Epithelial cell of prostate (primary cell): ENCODE measurements around the gene ATF6B.
"Not testable (repeated sequence)": the region's sequence is repeated elsewhere in the genome, so short reads cannot be mapped to it uniquely, and the experiment has no call there.

Experiments
- DNase-seq: peaks from one replicate; pipeline ENCODE4 v3.0.0-alpha.2; 2011; ENCODE audit warnings: low read depth, low spot score
- H3K27ac ChIP-seq: fragments of 450-650 bp; 2 replicates; pipeline ENCODE4 v1.5.1; 2017; ENCODE audit warnings: mild to moderate bottlenecking

The ATF6B gene

DNA sequence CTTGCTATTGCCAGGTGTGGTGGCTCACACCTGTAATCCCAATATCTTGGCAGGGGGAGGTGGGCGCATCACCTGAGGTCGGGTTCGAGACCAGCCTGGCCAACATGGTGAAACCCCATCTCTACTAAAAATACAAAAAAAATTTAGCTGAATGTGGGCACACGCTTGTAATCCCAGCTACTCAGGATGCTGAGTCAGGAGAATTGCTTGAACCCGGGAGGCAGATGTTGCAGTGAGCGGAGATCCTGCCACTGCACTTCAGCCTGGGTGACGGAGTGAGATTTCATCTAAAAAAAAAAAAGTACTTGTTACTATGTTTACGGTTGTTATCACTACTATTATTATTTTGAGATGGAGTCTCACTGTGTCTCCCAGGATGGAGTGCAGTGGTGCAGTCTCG, 28.8 kb upstream of the ATF6B start:
- no peak overlapping the region for H3K27ac ChIP-seq
- DNase-seq = no peak

DNA sequence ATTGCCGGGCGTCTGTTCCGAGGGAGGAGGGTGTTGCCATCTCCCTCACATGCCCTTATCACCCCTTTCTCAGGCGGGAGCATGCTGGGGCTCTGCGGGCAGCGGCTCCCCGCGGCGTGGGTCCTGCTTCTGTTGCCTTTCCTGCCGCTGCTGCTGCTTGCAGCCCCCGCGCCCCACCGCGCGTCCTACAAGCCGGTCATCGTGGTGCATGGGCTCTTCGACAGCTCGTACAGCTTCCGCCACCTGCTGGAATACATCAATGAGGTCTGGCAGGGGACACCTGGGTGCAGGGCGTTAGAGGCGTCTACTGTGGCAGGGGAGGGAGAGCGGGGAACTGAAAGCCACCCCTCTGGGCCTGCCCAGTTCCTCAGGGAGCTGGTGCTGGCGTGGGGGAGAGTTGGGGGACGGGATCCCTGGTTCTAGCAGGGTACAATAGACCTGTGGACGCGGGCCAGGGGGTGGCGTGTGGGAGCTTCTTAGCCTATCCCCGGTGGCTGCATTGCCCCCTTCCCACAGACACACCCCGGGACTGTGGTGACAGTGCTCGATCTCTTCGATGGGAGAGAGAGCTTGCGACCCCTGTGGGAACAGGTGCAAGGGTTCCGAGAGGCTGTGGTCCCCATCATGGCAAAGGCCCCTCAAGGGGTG, 26.6 kb upstream of the ATF6B start:
- peak overlapping the region; percentile 58 for H3K27ac ChIP-seq
- no peak for DNase-seq

DNA sequence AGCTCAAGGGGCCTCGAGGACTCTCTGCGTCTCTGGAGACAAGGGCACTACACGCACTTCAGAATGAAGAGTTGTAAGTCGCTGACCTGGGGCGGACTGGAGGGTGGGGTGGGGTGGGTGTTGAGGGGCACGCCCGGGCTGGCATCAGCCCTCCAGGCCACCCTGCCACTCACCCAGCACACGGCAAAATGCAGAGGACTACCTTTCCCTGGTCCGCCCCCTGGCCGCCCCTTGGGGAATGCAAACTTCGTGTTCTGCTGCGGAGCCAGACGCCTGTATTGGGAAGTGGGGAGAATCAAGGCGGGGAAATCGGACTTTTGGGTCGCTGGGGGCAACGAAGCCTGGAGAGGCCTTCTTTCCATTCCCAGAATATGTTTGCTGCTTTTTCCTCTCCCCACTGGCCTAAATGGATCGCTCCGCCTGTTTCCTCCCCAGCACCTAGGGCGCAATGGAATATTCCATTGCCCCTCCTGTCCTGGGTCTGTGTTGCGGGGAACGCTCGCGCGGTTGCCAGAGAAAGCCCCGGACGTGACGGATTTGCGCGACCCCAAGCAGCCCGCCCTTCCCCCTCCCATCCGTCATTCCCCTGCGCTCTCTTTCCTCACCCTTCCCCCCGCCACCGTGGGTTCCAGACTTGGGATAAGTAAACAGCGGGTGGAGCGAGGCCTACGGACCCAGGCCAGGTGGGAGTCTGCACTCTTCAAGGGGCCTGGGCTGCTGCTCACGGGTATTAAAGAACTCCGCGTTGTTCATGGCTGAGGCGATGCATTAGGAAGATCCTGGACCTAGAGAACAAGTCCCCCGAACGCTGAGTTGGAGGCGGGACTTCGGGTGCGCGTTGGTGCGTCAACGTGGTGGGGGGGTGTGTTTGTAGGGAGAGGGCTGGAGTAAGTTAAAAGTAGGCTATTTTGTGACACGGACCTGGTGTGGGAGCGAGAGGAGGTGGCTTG, 25.8 kb upstream of the ATF6B start, which contains the start of gene PPT2:
PPT2 (plus strand) TSS at position 578 of the 950 bp plus-strand sequence. CDS start 454 bp downstream, outside the sequence.
- no peak for DNase-seq
- H3K27ac ChIP-seq = peak within 1 kb of the TSS; percentile 58

DNA sequence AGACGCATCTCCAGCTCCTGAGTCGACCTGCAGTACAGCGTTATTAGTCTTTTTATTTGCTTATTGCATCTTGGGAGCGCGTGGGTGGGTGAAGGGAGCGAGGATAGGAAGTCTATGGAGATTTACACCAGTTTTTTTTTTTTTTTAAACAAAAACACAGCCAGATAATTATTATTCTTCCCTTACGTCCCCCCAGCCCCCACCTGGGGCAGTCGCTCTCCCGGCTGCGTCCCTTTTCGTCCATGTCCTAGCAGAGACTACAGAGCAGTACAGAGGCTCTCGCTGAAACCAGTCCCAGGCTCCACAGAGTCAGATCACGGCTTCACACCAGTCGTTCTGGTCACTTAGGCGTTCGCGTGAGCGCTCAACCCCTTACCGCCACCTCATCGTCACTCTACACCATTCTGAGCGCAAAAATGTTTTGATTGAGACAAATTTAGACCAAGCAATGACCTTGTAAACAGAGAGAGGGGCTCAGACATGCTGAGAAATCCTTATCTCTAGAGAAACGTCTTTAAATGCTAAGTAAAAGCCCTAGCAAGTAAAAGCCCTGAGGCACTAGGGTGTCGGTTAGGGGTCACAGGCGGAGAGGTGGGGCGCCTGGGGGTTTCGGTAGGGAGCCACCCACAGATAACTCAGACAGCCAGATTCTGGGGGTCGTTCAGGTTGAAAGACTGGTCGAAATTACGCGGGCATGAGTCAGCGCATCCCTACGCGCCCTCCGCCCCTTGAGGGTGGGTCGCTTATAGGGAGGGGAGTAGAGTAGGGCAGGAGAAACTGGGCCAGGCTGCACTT, 24.9 kb upstream of the ATF6B start:
- no peak for DNase-seq
- H3K27ac ChIP-seq = peak overlapping the region; percentile 58

DNA sequence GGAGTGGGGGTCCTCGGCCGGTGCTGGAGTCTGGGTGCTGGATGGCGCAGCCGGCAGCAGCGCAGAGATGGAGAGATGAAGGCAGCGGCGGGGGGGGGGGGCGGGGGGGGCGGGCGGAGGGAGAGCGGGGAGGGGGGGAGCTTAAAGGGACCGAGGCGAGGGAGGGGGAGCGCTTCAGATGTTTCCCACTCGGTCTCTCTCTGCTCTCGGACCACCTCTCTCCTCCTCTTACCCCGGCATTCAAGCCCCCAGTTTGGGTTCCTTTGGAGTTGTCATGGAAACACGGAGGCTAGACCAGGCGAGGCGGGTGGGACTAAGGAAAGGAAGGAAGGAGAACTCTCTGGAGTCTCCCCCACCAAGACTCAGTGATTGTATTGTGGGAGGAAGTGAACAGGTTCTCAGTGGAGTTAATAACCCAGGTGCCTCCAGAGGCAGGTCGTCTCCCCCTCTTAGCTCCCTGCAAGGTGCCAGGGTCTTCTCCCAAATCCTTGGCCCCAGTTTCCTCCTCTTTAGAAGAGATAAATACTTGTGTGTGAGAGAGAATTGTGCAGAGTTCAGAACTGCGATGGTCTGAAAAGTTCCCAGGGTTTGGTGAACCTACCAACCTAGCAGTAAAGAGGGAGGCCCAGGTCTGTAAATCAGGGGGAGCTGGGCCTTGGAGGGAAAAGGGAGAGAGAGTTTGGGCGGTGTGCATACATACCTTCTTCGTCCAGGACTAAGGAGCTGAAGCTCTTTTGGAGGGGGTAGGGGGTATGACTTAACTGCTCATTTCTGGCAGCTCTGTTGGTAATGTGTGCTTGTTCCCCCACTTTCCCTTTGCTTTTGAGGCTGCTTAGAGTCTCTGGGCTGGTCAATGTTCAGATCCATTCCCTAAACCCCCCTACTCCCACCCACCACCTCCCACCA, 24.1 kb upstream of the ATF6B start, which contains the start of gene PRRT1:
PRRT1 (minus strand) TSS at position 77 of the 906 bp plus-strand sequence. CDS start 112 bp downstream, outside the sequence.
- H3K27ac ChIP-seq = peak within 1 kb of the TSS; percentile 58
- no peak for DNase-seq

DNA sequence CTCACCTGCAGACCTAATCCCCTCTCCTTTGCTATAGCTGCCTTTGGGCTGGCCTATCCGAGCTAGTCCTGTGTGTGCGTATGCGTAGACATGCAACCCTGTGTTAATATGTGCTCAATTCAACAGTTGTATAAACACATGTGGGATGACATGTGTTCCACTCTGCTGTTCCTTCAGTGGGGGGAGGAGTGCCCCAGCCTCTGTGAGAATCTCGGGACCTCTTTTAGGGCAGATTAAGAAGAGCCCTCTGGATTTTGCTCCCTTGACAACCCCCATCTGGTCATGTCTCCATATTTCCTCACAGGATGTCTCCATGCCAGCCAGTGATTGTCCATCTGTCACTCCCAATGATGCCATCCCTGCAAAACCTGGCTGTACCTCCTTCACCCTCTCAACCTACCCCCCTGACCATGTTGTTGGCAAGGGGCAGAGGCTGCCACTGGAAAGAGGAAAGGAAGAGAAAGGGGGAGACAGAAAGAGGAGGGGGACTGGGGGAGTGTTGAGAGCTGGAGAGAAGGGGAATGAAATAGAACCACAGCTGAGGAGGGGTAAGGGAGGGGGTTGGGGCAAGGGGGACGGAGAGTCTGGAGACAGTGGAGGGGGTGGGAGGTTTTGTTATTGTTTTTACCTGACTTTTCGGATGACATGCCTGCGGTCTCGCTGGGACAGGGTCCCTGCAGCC, 23.3 kb upstream of the ATF6B start:
- H3K27ac ChIP-seq = no peak overlapping the region
- DNase-seq = no peak

DNA sequence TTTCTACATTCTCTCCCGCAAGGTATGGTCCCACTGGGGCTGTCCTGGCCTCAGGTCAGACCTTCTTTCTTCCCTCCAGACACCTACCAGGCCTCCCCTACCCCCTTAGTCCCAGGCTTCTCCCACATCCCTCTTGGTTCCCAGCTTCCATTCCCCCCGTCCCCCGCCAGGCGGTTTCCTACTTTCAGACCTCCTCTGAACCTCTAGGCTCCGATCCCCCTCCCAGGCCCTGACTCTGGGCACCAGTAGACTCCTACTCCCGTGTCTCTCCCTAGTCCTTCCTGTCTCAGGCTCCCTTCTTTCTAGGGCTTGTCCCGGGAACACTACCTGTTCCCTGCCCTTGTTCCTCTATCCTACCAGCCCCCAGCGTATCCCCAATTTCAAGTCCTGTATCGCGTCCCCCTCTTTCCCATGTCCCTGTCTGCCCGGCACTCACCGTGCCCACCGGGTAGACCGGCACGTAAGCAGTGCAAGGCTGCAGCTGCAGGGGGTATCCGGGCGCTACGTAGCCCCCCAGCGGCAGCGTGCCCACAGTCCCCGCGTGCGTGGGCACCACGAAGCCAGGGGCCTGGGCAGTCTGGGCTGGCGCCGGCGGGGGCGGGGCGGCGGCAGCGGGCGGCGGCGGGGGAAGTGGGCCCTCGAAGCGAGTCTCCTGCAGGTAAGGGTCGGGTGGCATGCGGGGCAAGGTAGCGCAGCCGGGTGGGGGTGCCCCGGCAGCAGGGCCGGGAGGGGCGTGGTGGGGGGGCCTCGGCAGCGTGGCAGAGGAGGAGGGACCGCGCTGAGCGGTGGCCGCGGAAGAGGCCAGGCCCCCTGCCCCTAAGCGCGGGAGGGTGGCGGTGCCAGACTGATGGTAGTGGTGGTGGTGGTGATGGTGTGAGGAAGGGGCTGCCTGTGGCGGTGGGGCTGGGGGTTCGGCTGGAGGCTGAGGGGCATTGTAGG, 22.2 kb upstream of the ATF6B start:
- H3K27ac ChIP-seq = no peak overlapping the region
- DNase-seq = no peak

DNA sequence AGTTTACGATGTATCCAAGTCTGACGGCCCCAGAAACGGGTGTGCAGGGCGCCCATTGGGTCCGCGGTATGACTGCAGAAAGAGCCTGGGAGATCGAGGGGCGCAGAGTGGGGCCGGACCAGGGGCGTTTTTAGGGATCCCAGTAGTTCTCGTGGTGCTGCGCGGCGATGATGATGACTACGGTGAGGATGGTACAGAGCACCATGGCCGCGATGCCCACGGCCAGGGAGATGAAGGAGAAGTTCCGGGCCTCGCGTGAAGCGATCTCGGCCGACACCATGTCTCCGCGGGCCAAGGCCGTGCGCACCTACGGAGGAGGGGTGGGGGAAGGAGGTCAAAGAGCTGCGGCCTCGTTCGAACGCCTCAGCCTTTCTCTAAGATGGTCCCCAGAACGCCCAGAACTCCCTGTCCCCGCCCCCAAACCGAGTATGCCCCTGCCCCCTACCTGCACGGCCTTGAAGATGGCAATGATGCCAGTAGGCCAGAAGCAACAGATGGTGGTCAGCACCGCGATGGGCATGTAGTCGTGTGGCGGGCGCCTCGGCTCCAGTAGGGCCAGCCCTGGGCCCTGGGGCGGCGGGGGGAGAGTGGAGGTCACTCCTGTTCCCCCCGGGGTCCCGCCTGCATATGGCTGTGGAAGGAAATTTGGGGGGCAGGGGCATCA, 21.2 kb upstream of the ATF6B start:
- no peak for DNase-seq
- no peak overlapping the region for H3K27ac ChIP-seq

DNA sequence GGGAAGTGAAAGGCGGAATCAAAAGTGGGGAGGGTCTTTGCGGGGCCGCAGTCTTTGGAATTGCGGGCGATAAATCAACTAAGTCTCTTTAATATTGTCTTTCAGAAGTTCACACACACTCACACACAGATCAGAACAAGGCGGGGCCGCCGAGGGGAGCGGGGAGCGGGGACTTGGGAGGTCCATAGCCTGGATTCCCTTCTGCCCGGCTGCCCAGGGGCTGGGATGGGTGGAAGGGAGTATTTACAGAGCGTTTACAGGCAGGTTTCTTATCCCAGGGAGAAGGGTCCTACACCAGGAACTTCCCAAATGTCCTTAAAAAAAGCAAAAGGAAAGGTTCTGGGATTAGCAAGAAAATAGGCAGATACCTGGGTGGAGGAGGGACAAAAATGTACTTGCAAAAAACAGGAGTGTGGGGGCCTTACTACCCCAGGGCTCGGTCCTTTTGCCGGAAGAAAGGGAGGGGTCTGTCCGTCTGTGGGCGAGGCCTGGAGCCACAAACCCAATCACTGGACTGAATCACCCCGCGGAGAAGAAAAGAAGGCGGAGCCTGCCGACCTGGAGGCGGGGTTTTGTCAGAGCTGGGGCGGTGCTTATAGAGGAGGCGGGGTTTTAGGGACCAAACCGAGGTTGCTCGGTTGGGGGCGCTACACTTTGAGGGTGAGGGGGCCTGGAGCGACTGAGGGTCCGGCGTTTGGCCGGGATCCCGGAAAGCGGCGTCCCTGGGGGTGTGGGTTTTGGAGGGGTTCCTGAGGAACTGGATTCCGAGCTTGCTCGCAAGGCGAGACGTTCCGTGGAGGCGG, 20.4 kb upstream of the ATF6B start:
- no peak for DNase-seq
- no peak overlapping the region for H3K27ac ChIP-seq

DNA sequence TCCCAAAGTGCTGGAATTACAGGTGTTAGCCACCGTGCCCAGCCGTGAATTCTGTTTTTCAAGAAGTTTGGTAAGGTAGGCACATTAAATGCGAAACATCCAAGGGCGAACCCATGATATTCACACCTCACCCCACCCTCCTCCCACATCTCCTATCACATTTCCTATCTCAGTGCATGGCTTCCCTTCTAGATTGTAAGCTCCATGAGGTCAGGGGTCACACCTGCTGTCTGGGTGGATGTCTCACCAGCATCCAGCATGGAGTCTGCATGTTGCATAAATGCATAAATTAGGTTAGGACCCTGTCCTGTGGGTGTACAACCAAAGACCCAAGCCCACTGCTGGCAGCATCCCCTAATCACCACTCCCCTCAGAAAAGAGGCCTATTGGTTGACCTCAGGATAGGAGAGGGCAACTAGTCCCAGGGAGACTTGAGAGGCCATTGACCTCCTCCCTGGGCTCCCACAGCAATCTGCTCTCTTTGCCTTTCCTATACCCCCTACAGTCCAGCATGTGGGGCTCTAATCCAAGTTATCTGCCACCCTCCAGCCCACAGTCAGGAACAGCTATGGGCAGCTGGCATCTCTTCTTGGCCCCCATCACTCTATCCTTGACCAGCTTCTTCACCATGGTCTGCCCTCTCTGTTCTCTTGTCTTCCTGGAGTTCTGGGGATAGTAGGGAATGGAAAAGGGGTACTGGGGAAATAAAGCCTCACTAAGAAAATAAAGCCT, 19.5 kb upstream of the ATF6B start:
- H3K27ac ChIP-seq = no peak overlapping the region
- DNase-seq = no peak

DNA sequence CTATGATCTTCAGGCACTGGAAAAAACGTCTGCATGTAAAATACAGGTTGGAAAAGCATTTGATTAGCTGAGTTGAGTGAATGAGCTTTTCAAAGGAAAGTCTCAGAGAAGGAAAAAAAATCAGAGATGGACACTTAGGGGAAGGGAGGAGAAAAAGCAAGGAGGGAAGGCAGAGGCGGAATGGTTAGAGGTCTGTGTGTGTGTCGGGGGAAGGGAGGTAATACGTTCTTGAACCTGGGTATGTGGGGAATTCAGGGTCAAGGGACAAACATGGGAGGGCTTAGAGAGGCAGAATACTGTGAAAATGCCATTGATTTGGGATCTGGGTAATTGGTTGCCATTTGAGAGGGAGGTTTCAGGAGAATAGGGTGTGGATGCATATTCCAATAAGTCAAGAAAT, 18.6 kb upstream of the ATF6B start:
- peak overlapping the region; percentile 12 for H3K27ac ChIP-seq
- no peak for DNase-seq

DNA sequence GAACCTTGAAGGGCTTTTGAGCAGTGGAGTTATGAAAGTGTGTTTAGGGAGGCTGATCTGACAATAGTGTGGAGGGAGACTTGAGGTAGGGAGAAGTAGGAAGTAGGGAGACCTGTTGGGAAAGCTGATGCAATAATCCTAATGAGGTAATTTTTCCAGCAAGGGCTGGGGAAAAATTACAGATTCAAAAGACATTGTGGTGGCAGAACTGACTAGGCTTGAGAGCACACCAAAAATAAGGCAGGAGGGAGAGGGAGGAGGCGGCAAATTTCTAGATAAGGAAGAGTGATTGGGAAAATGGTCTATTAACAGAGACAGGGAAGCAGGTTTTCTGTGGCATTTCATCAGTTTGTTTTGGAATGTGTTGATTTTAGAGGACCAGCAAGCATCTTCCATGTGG, 18.2 kb upstream of the ATF6B start:
- H3K27ac ChIP-seq = peak overlapping the region; percentile 12
- DNase-seq = no peak

DNA sequence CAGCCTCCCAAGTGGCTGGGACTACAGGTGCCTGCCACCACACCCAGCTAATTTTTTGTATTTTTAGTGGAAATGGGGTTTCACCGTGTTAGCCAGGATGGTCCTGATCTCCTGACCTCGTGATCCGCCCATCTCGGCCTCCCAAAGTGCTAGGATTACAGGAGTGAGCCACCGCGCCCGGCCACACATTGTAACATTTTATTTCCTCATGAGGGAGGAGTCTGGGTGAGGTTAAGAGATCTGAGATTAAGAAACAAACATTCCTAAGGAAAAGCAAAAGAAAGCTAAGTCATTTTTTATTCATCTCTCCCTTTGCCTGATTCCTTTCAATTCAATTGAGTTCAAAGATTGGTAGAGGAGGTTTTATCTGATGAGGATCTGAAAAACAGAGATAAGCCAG, 16.2 kb upstream of the ATF6B start:
- H3K27ac ChIP-seq = peak overlapping the region; percentile 14
- not testable (repeated sequence) for DNase-seq

DNA sequence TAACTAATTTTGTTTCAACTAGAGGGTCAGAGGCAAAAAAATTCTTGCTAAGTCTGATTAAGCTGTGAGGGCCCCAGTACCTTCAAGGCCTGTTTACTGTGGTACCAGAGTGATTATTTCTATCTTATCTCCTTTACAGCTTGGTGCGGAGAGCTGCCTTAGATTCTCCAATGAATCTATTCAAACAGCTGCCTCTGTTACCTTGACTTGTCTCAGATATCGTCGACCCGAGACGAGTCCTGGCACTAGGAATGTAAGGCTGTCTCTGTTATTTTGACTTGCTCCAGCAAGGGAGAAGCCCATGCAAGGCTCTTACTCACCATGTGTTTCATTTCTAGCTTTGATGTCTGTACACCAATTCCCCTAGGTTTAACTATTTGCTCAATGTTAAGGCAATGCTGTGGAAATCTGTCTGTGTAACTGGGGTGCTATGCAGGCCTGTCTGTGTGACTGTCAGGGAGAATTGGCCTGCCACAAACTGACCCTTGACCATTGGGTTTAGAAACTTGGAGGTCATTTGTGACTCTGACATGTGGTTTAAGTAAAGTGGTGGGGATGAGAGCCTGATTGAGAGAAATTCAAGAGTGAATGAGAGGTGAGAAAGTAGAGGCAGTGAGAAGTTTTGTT, 12.5 kb upstream of the ATF6B start:
- DNase-seq = no peak

DNA sequence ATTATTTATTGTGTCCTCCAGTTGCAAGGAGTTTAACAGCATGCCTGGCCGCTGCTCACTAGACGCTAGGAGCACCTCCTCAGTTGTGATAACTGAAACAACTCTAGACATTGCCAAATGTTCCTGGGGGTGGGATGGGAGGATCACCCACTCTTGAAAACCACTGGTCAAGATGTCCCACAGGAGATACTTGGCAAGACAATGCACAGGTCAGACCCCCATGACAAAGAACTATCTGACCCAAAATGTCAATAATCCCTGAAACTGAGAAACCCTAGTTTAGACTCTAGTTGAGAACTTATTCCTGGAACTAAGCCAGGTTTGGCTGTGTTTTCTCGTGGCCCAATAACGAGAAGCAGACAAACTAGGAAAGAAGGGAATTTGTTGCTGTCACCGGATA, 11.5 kb upstream of the ATF6B start:
- H3K27ac ChIP-seq = no peak overlapping the region
- no peak for DNase-seq

More for the DNA sequence above, 12.5 kb upstream of the ATF6B start:
- no peak overlapping the region for H3K27ac ChIP-seq
